GM19099 (cell line): ENCODE results near the gene GORASP1.

Experiments
- POLR2A ChIP-seq: IDR thresholded peaks from 3 replicates; pipeline ENCODE4 v1.6.1; 2011; ENCODE audit warnings: low read depth; ENCODE audit not compliant: insufficient read length; ENCODE audit errors: extremely low read depth

Gene GORASP1

DNA sequence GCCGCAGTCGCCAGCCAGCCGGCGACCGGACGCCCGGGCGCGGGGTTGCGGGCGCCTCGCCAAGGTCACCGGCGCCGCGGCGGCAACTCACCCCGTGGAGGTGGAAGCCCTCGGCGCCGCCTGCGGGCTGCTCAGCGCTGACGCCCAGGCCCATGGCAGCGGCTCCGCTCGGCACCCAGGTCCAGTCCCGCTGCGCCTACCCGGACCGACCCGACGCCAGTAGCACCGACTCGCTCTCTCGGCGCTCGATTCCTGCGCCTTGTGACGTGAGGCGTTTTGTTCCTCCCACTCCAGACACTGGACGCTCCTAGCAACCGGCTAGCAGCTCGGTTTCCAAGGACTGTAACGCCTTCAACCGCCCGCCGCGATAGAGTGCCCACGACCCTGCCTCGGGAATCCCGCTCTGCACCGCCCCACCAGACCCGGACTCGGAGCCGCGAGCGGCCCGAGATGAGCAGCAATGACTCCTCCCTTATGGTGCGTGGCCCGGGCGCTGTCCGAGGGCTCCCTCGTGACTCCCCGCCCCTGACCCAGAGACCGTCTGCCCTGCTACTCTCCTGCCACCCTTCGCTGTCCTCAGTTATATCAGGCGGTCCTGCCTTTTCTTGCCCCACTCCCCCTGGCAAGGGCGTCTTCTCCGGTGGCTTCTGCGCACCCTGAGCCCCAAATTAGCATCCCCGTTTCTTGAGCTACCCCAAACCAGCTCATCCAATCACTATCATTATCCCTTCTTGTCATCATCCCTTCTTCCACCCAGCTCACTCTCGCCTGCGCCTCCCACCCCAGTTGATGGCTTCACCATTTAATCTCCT, at the start of gene GORASP1, which contains the start of gene TTC21A:
Gene GORASP1, minus strand, starts transcription at position 240 of the 812 bp plus-strand sequence. Its CDS starts 86 bp downstream, at position 154.
Gene TTC21A, plus strand, starts transcription at position 293 of the 812 bp plus-strand sequence. Its CDS starts 158 bp downstream, at position 451.
- TF ChIP-seq POLR2A = peak; percentile 56

DNA sequence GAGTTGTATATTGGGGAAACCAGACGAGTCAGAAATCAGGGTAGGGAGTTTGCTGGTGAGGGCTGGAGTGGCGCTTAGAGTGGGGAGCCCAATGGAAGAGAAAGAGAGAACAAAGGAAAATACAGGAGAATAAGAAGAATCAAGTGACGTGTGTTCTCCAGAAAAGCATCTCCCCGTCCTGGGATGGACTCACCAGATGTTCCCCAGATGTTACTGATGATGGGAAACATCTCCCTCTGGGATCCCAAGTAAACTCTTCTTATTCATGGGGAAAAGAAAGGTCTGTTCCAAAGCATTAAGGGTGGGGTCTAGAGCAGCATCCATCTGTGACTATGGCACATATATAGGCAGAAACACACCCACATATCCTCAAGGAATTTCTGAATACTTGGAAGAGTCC, 49.0 kb upstream of the GORASP1 start:
- TF ChIP-seq POLR2A = no peak

- no peak for TF ChIP-seq POLR2A
Observed at GRCh38 chr3:39154280-39155021, 47.0 kb upstream of the GORASP1 start.

DNA sequence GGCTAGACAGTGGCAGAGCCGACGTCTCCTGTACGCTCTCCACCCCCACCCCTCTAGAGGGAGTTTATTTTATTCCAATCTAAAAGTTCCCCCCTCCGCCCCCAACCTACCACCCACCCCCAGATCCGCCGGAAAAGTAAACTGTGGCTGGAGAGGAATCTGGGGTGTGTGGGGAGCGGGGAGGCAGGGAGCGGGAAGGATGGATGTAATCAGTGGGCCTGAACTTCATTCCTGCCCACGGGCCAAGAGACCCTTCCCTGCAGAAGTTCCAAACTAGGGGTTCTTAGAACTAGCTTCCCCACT, 46.5 kb upstream of the GORASP1 start:
- TF ChIP-seq POLR2A = no peak

GRCh38 chr3:39150803-39151631, 43.6 kb upstream of the GORASP1 start:
- no peak for TF ChIP-seq POLR2A

GRCh38 chr3:39150148-39150802, 42.8 kb upstream of the GORASP1 start:
- peak; percentile 22 for TF ChIP-seq POLR2A

DNA sequence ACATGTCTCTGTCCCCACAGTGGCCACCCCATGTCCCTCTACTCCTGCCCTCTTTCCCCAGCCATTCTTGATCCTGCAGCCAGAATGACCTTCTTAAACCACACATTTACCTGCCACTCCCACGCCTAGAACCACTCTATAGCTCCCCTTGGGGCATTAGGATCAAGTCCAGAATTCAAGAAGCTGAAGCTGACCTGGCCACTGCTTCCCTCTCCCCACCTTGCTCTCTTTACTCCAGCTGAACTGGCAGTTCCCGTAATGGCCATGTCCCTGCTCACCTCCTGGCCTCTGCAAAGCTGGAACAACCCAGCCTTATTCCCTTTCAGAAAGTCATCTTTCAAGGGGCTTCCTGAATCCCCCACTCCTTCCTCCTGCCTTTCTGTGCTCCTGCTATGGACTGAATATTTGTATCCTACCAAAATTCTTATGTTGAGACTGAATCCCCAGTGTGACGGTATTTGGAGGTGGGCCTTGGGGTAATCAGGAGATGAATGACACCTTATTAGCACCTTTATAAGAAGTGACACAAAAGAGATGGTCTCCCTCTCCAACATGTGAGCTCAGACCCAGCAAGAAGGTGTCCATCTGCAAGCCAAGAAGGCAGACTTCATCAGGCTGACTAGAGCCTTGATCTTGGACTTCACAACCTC, 42.2 kb upstream of the GORASP1 start:
- no peak for TF ChIP-seq POLR2A

GRCh38 chr3:39149059-39149455, 41.6 kb upstream of the GORASP1 start:
- no peak for TF ChIP-seq POLR2A

- no peak for TF ChIP-seq POLR2A
Observed at GRCh38 chr3:39148435-39149058, 41.1 kb upstream of the GORASP1 start.

DNA sequence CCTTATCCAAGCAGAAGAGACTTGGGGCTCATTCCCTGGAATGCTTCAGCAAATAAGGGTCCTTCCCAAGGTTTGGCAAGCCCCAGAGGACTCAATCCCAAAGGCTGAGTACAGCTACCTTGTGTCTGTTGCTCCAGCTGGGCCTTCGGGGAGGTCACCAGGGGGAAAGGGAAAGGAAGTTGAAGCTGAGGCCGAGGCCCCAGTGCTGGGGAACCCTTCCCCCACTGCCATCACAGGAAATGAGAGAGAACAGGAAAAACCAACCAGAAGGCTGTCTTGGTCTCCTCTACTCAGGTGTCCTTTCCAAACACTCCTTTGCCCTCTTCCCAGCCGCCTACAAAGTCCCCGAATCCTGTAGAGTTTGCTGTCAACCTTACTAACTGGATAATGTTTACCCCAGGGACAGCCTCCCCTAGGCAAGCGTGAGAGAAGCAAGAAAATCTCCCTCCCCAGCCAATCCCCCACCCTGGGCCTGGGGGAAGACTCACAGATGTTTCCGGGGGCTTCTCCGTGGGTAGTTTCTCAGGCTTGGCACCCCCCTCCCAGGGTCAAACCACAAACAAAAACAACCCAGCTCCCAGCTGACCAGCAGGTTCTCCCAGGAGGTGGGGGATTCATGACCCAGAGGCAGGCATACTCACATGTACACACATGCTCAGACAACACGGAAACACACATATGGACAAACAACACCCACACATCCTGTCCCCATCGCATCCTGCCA, 40.4 kb upstream of the GORASP1 start:
- TF ChIP-seq POLR2A = no peak

DNA sequence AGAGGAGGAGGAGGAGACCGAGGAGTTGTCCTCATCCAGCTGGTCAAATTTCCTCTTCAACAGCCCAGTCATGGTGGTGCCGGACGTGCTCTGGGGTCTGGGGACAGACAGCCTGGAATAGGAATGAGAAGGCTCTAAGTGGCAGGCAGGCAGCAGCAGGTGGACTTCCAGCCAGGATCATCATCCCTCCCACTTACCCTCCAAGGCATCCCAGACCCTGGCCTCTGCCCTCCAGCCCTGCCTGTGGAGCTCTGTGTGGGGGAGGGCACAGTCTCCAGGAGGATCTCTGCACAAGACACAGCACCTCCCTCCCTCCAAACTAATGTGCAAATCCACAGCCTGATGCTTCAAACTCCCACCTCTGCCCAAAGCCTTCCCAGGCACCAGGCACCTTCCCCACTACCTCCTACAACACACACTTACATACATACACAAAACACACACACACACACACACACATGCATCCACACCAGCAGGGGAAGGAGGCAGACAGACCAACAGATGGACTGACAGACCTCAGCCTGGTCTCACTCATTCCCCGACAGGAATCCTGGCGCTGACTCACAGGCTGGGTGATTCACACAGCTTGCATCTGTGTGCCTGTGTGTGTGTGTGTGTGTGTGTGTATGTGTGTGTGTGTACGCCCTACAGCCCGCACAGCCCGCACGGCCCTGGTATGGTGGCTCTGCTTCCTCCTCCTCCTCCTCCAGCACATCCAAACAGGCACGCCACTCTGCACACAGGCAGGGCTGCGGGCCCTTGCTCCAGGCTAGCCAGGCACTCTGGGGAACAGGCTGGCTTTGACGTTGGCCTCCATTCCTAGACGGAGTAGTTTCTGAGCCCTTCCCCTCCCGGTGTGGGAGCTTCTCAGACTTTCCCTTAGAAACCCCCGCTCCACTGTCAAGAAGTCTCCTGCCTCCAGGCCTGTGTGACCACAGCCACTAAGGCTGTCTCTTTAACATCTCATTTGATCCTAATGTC, 39.5 kb upstream of the GORASP1 start:
- peak; percentile 48 for TF ChIP-seq POLR2A

GRCh38 chr3:39146083-39146501, 38.7 kb upstream of the GORASP1 start:
- TF ChIP-seq POLR2A = no peak
